PC-3 (cell line): ENCODE measurements around the gene IL11. TPM values are rescaled to one million over a fixed set of nuclear protein-coding genes. Genes with fewer than 3 reads are reported as not detected.

Experiments
- ATAC-seq: fragments of 200-7000 bp; cut with Tn5 transposase; 2 replicates; pipeline ENCODE4 v1.9.1; 2020; ENCODE audit warnings: mild to moderate bottlenecking, moderate library complexity
- BruUV-seq: library from RNA; stranded (reverse); fragments of 400-500 nt; replicated peaks from 2 replicates; lab custom pipeline; 2021; lab: Mats Ljungman, UMichigan
- CTCF ChIA-PET: fragments of 300-600 bp; sonication (Branson Sonifier 250); formaldehyde crosslinking; loops from one replicate; lab custom pipeline; 2022; ENCODE audit warnings: antibody characterized with exemption; lab: Charles Lee
- POLR2A ChIA-PET: fragments of 300-600 bp; sonication (Branson Sonifier 250); formaldehyde crosslinking; loops from one replicate; lab custom pipeline; 2022; ENCODE audit warnings: antibody characterized with exemption; ENCODE audit not compliant: unreplicated experiment; lab: Charles Lee
- DNase-seq: peaks from one replicate; pipeline ENCODE4 v3.0.0-alpha.2; 2015
- H2AFZ ChIP-seq: fragments of 300-600 bp; sonication (generic); 2 replicates; pipeline ENCODE4 v1.6.0; 2016; ENCODE audit warnings: antibody characterized with exemption, low read length
- H3F3A ChIP-seq: fragments of 300-600 bp; sonication (generic); one replicate; pipeline ENCODE4 v1.6.0; 2017; ENCODE audit warnings: antibody characterized with exemption, low read length, control low read depth, mild to moderate bottlenecking; ENCODE audit not compliant: unreplicated experiment
- H3K27ac ChIP-seq: fragments of 300-600 bp; sonication (generic); 2 replicates; pipeline ENCODE4 v1.5.1; 2016; ENCODE audit warnings: mild to moderate bottlenecking, low read length
- H3K27me3 ChIP-seq: fragments of 300-600 bp; sonication (generic); 2 replicates; pipeline ENCODE4 v1.6.1; 2016; ENCODE audit warnings: low read length, mixed read lengths
- H3K36me3 ChIP-seq: fragments of 300-600 bp; sonication (generic); 2 replicates; pipeline ENCODE4 v1.6.1; 2016; ENCODE audit warnings: low read depth, mixed run types, low read length, mixed read lengths
- H3K4me1 ChIP-seq: fragments of 300-600 bp; sonication (generic); 2 replicates; pipeline ENCODE4 v1.5.1; 2016; ENCODE audit warnings: low read length; ENCODE audit not compliant: insufficient read depth
- H3K4me2 ChIP-seq: fragments of 300-600 bp; sonication (generic); 2 replicates; pipeline ENCODE4 v1.6.0; 2016; ENCODE audit warnings: low read length
- H3K4me3 ChIP-seq: fragments of 300-600 bp; sonication (generic); 2 replicates; pipeline ENCODE4 v1.5.1; 2016; ENCODE audit warnings: mild to moderate bottlenecking, low read length, mixed read lengths
- H3K79me2 ChIP-seq: fragments of 300-600 bp; sonication (generic); 2 replicates; pipeline ENCODE4 v1.6.1; 2017; ENCODE audit warnings: low read length, mixed read lengths
- H3K9ac ChIP-seq: fragments of 300-600 bp; sonication (generic); 2 replicates; pipeline ENCODE4 v1.6.0; 2016; ENCODE audit warnings: mild to moderate bottlenecking, low read length
- H3K9me2 ChIP-seq: fragments of 300-600 bp; sonication (generic); replicated peaks from 2 replicates; pipeline ENCODE4 v1.6.1; 2016; ENCODE audit warnings: mixed run types, low read length, mixed read lengths
- H3K9me3 ChIP-seq: fragments of 300-600 bp; sonication (generic); 2 replicates; pipeline ENCODE4 v1.6.1; 2016; ENCODE audit warnings: low read length, mixed read lengths
- H4K20me1 ChIP-seq: fragments of 300-600 bp; sonication (generic); 2 replicates; pipeline ENCODE4 v1.6.1; 2016; ENCODE audit warnings: low read length, mixed read lengths
- EZH2 ChIP-seq: fragments of 300-600 bp; sonication (generic); IDR thresholded peaks from one replicate; pipeline ENCODE4 v1.6.1; 2017; ENCODE audit warnings: antibody characterized with exemption, mild to moderate bottlenecking, low read length; ENCODE audit not compliant: unreplicated experiment
- EZH2phosphoT487 ChIP-seq: fragments of 300-600 bp; sonication (generic); IDR thresholded peaks from 2 replicates; pipeline ENCODE4 v1.6.1; 2018; ENCODE audit warnings: mild to moderate bottlenecking, antibody characterized with exemption, low read length, borderline replicate concordance
- intact Hi-C: fragments of 100-400 bp; cut with micrococcal nuclease; formaldehyde crosslinking; loops from 2 replicates; pipeline ENCODE4 v1.9.0; 2023
- total RNA-seq: library from RNA; depleted of rRNA; stranded (reverse); fragments of >200 nt; gene quantifications from 2 replicates; pipeline ENCODE4 v1.2.3, GENCODE V29; 2014
- TF ChIP-seq, protein P1 (sequence below): fragments of 300-600 bp; sonication (generic); conservative IDR thresholded peaks from 2 replicates; pipeline ENCODE4 v1.5.1; 2017; ENCODE audit warnings: antibody characterized with exemption, low read depth, mild to moderate bottlenecking, low read length

The IL11 gene
- total RNA-seq, 1 experiment from 2014 or later = 7.5 TPM

DNA sequence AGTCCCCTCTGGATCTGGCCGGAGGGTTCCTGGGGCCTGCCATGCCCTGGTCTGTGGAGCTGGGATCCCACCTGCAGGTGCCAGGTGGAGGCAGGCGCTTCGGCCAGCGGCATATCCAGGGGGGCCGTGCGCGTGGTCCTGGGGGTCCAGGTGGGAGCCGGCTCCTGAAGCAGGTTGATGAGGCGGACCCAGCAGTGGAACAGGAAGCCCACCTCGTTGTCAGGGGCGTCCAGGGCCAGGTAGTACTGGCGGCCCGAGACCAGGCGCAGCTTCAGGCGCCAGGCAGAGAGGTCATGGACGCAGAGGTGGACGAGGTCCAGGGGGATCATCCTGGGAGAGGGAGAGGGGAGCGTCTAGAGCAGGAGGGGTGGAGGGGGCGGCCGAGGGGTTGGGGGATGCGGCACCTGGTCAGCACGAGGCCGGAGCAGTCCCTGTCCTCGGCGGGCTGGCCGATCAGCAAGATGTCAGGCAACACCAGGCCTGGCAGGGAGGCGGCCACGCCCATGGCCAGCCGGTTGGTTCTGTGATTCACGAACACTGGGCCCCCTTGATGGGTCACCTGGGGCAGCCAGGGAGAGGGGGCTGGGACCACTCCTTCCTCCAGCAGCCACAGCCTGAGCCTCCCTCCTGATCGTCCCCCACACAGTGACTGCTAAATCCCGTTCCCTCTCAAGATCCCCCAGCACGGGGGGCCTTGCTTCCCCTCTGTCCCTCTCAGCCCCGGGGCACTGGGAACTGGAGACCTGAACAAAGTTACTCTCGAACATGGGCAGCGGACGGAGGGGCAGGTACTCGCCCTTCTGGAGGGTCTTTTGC lies 7.9 kb downstream of the IL11 start:
- DNase-seq = no peak
- TF ChIP-seq, protein P1, sequence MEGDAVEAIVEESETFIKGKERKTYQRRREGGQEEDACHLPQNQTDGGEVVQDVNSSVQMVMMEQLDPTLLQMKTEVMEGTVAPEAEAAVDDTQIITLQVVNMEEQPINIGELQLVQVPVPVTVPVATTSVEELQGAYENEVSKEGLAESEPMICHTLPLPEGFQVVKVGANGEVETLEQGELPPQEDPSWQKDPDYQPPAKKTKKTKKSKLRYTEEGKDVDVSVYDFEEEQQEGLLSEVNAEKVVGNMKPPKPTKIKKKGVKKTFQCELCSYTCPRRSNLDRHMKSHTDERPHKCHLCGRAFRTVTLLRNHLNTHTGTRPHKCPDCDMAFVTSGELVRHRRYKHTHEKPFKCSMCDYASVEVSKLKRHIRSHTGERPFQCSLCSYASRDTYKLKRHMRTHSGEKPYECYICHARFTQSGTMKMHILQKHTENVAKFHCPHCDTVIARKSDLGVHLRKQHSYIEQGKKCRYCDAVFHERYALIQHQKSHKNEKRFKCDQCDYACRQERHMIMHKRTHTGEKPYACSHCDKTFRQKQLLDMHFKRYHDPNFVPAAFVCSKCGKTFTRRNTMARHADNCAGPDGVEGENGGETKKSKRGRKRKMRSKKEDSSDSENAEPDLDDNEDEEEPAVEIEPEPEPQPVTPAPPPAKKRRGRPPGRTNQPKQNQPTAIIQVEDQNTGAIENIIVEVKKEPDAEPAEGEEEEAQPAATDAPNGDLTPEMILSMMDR = no peak
- no peak for TF ChIP-seq EZH2phosphoT487
- TF ChIP-seq EZH2 = no peak
- ChIA-PET POLR2A (no interaction called here), CTCF (no interaction called here)
- no peak; the same call in 1 of the 2 replicates for ATAC-seq
- no peaks in the 10 kb centered on the region for H3F3A ChIP-seq
- BruUV-seq = no TSS peak
- H4K20me1 ChIP-seq = no peaks in the 10 kb centered on the region
- H3K4me1 ChIP-seq = no peaks in the 10 kb centered on the region
- no peaks in the 10 kb centered on the region for H3K27me3 ChIP-seq
- H3K36me3 ChIP-seq = no peaks in the 10 kb centered on the region
- no peaks in the 10 kb centered on the region for H3K9me2 ChIP-seq
- H3K9ac ChIP-seq = no peak overlapping the region
- H3K4me3 ChIP-seq = no peak overlapping the region
- H3K27ac ChIP-seq = no peak overlapping the region
- H3K9me3 ChIP-seq = no peaks in the 10 kb centered on the region
- H3K79me2 ChIP-seq = no peaks in the 10 kb centered on the region
- H2AFZ ChIP-seq = no peak overlapping the region
- H3K4me2 ChIP-seq = no peak overlapping the region
- intact Hi-C loops = no loop called here

DNA sequence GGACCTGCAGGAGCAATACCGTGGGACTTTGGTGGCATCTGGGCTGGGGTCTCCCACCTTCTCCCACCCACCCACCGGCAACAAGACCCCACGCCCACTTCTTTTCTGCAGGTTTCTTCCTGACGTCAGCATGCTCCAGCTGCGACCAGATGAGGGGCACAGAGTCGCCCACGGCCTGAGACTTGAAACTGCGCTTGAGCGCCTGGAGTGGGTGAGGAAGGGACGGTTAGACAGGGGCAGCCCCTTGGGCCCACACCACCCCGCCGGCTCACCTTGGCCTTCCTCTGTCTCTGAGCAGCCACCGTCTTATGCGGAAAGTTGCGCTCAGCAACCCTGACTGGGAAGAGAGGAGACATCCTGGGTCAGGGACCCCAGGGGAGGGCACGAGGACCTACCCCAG lies 9.4 kb downstream of the IL11 start:
- Histone ChIP-seq H3K27me3 (no peaks in the 10 kb centered on the region), H3K9ac (no peak overlapping the region), H3K27ac (no peak overlapping the region), H3K36me3 (no peaks in the 10 kb centered on the region), H3K9me3 (no peaks in the 10 kb centered on the region), H3F3A (no peaks in the 10 kb centered on the region), H3K4me1 (no peaks in the 10 kb centered on the region), H3K4me3 (no peak overlapping the region), H3K4me2 (no peak overlapping the region), H4K20me1 (no peaks in the 10 kb centered on the region), H3K79me2 (no peaks in the 10 kb centered on the region), H2AFZ (no peak overlapping the region), H3K9me2 (no peaks in the 10 kb centered on the region)
- ATAC-seq = no peak
- ChIA-PET POLR2A (no interaction called here), CTCF (no interaction called here)
- DNase-seq = no peak
- TF ChIP-seq EZH2 (no peak), EZH2phosphoT487 (no peak)
- TF ChIP-seq, protein P1 = no peak
- BruUV-seq = no TSS peak
- intact Hi-C loops = no loop called here
